Measurements from ENCODE around the gene RP9.

GRCh38 chr7:33091111-33091531 is 18.1 kb downstream of the RP9 start:
- TF ChIP-seq POLR2A (IDR thresholded peaks at IDR 0.05): no peak
- TF ChIP-seq CTCF (IDR thresholded peaks at IDR 0.05): no peak
- no peak for TF ChIP-seq POLR2AphosphoS5 (IDR thresholded peaks at IDR 0.05)
